Measurements from ENCODE around the gene EEFSEC.

- TF ChIP-seq, protein P1, sequence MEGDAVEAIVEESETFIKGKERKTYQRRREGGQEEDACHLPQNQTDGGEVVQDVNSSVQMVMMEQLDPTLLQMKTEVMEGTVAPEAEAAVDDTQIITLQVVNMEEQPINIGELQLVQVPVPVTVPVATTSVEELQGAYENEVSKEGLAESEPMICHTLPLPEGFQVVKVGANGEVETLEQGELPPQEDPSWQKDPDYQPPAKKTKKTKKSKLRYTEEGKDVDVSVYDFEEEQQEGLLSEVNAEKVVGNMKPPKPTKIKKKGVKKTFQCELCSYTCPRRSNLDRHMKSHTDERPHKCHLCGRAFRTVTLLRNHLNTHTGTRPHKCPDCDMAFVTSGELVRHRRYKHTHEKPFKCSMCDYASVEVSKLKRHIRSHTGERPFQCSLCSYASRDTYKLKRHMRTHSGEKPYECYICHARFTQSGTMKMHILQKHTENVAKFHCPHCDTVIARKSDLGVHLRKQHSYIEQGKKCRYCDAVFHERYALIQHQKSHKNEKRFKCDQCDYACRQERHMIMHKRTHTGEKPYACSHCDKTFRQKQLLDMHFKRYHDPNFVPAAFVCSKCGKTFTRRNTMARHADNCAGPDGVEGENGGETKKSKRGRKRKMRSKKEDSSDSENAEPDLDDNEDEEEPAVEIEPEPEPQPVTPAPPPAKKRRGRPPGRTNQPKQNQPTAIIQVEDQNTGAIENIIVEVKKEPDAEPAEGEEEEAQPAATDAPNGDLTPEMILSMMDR (optimal IDR thresholded peaks at IDR 0.05 in 1 of 3, IDR thresholded peaks at IDR 0.05 in 1 of 3, conservative IDR thresholded peaks at IDR 0.05 in 1 of 3; ENCODE audit: extremely low read depth in 1 of 3, insufficient read depth in 2 of 3, low read length in 3 of 3): no peak
- TF ChIP-seq EZH2 (IDR thresholded peaks at IDR 0.05; ENCODE audit: low read length): no peak
Observed at GRCh38 chr3:128429751-128430150, 276.5 kb downstream of the EEFSEC start.
